Activated CD4-positive, CD25-positive, alpha-beta regulatory T cell treated with anti-CD3 and anti-CD28 coated beads, Interleukin-2, amount 50 U/mL, for 16 hours (primary cell): ENCODE measurements around the gene E2F4.

Experiments
- DNase-seq: peaks from one replicate; pipeline ENCODE4 v3.0.0-alpha.2; 2020; ENCODE audit warnings: low read depth, low spot score

E2F4 gene

GRCh38 chr16:67190448-67191399, 1.2 kb upstream of the E2F4 start:
- no peak for DNase-seq

GRCh38 chr16:67191411-67191994, 452 bp upstream of the E2F4 start:
- no peak for DNase-seq

- DNase-seq = no peak
Observed at GRCh38 chr16:67192781-67193361, 916 bp downstream of the E2F4 start.

GRCh38 chr16:67193536-67193935, 1.6 kb downstream of the E2F4 start:
- no peak for DNase-seq

GRCh38 chr16:67194260-67194659, 2.3 kb downstream of the E2F4 start:
- DNase-seq = no peak

- no peak for DNase-seq
Observed at GRCh38 chr16:67195676-67196075, 3.7 kb downstream of the E2F4 start.

GRCh38 chr16:67196881-67197280, 4.9 kb downstream of the E2F4 start:
- no peak for DNase-seq

- DNase-seq = no peak
Observed at GRCh38 chr16:67197704-67198103, 5.7 kb downstream of the E2F4 start.

- no peak for DNase-seq
Observed at GRCh38 chr16:67198238-67198734, 6.3 kb downstream of the E2F4 start.

- DNase-seq = no peak
Observed at GRCh38 chr16:67199011-67199807, 7.3 kb downstream of the E2F4 start, which contains the start of gene ELMO3. ELMO3 (plus strand) TSS chr16:67199131; CDS start chr16:67199327, 196 bp downstream.

GRCh38 chr16:67199808-67200198, 7.8 kb downstream of the E2F4 start:
- DNase-seq = no peak

GRCh38 chr16:67200491-67200890, 8.5 kb downstream of the E2F4 start:
- DNase-seq = no peak

GRCh38 chr16:67201411-67202345, 9.7 kb downstream of the E2F4 start:
- no peak for DNase-seq

GRCh38 chr16:67202426-67202825, 10.5 kb downstream of the E2F4 start:
- no peak for DNase-seq

- no peak for DNase-seq
Observed at GRCh38 chr16:67202956-67203493, 11.1 kb downstream of the E2F4 start.

- no peak for DNase-seq
Observed at GRCh38 chr16:67204076-67204475, 12.1 kb downstream of the E2F4 start.

GRCh38 chr16:67206129-67206837, 14.3 kb downstream of the E2F4 start:
- DNase-seq = no peak

GRCh38 chr16:67206838-67207248, 14.9 kb downstream of the E2F4 start:
- no peak for DNase-seq

GRCh38 chr16:67207249-67208091, 15.5 kb downstream of the E2F4 start:
- DNase-seq = no peak
